ENCODE measurements around the gene XAGE1A.
"Not testable (repeated sequence)": the region's sequence is repeated elsewhere in the genome, so short reads cannot be mapped to it uniquely, and the experiment has no call there.

The XAGE1A gene, protein sequence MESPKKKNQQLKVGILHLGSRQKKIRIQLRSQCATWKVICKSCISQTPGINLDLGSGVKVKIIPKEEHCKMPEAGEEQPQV

DNA sequence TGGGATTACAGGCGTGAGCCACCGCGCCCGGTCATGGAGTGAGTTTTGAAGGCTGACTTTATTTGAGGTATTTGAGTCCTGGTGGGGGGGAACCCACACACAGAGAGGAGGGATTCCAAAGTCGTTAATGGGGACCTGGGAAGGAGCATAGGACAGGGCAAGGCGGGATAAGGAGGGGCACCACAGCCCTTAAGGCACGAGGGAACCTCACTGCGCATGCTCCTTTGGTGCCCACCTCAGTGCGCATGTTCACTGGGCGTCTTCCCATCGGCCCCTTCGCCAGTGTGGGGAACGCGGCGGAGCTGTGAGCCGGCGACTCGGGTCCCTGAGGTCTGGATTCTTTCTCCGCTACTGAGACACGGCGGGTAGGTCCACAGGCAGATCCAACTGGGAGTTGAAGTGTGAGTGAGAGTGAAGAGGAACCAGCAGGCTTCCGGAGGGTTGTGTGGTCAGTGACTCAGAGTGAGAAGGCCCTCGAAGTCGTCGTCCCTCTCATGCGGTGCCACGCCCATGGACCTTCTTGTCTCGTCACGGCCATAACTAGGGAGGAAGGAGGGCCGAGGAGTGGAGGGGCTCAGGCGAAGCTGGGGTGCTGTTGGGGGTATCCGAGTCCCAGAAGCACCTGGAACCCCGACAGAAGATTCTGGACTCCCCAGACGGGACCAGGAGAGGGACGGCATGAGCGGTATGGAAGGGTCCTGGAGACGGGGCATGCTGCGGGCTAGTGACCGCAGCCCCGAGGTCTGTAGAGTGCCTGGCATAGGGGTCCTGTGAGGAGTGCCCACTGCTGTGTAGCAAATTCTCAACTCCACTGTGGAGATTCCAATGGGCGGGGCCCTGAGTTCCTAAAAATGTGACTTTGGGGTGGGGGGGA lies at the start of gene XAGE1A:
TSS of gene XAGE1A (plus strand) at position 264 of the 874 bp plus-strand sequence. CDS start 1,554 bp downstream, outside the sequence.
- not testable (repeated sequence) for DNase-seq

DNA sequence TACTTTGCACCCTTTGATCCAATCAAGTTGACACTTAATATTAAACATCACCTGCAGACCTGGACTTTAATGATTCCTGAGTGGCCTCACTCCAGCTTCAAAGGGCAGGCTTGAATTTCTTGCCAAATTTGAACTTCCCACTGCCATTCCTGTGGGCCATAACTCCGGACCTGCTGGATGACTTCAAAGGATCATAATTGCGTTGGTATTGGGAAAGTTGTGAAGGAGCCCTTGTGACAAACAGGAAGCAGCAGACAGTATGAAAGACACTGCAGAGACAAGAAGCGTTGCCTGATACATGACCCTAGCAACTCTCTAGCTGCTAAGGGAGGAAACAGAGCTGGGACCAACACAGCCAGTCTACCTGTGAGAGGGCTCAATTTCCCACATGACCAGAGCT lies 43.6 kb upstream of the XAGE1A start:
- not testable (repeated sequence) for DNase-seq

DNA sequence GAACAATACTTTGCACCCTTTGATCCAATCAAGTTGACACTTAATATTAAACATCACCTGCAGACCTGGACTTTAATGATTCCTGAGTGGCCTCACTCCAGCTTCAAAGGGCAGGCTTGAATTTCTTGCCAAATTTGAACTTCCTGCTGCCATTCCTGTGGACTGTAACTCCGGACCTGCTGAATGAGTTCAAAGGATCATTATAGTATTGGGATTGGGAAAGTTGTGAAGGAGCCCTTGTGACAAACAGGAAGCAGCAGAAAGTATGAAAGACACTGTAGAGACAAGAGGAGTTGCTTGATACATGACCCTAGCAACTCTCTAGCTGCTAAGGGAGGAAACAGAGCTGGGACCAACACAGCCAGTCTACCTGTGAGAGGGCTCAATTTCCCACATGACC lies 24.3 kb upstream of the XAGE1A start:
- not testable (repeated sequence) for DNase-seq

DNA sequence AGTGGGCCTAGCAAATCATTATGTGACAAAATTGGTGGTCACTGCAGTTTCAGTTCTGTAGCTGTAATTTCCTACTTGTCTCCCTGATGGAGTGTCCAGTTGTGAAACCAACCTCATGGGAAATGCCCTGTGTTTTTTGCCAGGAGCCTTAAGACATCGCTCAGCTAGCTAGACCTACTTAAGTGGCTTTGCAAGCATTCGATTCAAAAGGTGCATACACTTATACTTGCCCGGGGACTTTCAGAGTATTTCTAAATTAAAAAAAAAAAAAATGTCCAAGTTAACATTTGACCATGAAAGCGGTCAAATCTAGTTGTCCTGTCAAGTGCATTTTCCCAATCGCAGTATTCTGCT lies 788 bp downstream of the XAGE1A start:
- DNase-seq, result not testable (repeated sequence)

DNA sequence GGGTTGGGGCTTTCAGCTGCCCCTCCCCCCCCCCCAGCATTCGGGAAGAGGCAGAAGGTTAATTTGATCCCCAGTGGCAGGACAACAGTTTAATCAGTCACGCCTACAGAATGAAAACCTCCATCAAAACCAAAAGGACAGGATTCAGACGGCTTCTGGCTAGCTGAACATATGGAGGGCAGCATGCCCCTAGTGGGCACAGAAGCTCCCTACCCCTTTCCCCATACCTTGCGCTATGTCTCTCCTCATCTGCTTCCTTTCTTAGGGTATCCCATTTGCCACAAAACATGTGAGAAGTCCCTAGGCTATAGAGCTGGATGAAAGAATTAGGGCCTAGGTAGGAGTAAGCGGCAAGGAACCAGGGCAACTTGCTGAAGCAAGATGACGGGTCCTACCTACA lies 5.8 kb downstream of the XAGE1A start:
- not testable (repeated sequence) for DNase-seq

DNA sequence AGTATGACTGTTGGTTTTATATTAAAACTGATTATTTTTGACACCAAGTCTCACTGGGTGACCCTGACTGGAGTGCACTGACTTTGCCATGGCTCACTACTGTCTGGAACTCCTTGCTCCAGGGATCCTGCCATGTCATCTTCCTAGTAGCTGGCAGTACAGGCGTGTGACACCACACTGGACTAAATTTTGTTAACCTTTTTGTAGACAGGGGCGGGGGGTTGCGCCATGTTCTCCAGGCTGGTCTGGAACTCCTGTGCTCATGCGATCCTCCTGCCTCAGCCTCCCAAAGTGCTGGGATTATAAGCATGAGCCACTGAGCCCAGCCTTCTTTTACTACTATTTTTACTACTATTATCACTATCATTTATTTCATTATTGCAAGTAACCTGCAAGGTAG lies 8.9 kb downstream of the XAGE1A start:
- DNase-seq, result no peak

DNA sequence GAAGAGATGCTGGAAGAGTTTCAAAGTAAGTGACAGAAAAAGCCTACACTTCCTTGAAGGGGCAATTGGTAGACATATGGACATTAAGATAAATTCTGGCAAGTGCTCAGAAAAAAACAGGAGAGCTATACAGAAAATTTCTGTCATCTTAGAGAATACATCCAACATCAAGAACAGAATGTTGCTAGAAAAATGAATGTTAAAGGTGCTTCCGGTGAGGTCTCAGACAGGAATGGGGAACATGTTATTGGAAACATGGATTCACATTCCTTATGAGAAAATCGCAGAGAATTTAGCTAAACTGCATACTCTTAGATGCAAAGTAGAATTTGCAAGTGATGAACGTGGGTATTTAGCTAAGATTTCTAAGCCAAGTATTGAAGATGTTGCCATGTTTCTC lies 11.7 kb downstream of the XAGE1A start:
- no peak for DNase-seq

DNA sequence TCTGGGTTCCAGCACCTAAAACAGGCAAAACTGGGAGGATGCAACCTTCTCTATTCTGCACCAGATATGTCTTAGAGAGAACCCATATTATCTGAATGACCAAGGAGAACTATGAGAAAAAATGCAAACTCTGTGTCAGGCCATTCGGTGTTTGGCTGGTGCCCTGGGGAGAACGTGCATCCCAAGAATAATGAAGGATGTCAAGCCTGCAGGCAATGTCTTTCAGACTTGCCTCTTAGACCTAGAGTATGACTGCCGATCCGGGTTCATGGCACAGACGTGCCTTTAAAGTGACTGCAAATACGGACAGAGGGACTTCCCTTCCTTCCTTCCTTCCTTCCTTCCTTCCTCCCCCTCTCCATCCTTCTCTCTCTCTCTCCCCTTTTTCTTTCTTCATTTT lies 14.3 kb downstream of the XAGE1A start:
- DNase-seq, result no peak

DNA sequence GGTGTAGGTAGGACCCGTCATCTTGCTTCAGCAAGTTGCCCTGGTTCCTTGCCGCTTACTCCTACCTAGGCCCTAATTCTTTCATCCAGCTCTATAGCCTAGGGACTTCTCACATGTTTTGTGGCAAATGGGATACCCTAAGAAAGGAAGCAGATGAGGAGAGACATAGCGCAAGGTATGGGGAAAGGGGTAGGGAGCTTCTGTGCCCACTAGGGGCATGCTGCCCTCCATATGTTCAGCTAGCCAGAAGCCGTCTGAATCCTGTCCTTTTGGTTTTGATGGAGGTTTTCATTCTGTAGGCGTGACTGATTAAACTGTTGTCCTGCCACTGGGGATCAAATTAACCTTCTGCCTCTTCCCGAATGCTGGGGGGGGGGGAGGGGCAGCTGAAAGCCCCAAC lies 15.5 kb downstream of the XAGE1A start:
- not testable (repeated sequence) for DNase-seq

DNA sequence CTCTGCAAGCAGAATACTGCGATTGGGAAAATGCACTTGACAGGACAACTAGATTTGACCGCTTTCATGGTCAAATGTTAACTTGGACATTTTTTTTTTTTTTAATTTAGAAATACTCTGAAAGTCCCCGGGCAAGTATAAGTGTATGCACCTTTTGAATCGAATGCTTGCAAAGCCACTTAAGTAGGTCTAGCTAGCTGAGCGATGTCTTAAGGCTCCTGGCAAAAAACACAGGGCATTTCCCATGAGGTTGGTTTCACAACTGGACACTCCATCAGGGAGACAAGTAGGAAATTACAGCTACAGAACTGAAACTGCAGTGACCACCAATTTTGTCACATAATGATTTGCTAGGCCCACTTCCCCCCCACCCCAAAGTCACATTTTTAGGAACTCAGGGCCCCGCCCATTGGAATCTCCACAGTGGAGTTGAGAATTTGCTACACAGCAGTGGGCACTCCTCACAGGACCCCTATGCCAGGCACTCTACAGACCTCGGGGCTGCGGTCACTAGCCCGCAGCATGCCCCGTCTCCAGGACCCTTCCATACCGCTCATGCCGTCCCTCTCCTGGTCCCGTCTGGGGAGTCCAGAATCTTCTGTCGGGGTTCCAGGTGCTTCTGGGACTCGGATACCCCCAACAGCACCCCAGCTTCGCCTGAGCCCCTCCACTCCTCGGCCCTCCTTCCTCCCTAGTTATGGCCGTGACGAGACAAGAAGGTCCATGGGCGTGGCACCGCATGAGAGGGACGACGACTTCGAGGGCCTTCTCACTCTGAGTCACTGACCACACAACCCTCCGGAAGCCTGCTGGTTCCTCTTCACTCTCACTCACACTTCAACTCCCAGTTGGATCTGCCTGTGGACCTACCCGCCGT lies 20.7 kb downstream of the XAGE1A start:
- not testable (repeated sequence) for DNase-seq

DNA sequence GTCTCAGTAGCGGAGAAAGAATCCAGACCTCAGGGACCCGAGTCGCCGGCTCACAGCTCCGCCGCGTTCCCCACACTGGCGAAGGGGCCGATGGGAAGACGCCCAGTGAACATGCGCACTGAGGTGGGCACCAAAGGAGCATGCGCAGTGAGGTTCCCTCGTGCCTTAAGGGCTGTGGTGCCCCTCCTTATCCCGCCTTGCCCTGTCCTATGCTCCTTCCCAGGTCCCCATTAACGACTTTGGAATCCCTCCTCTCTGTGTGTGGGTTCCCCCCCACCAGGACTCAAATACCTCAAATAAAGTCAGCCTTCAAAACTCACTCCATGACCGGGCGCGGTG lies 21.3 kb downstream of the XAGE1A start, which contains the start of gene XAGE1B:
TSS of gene XAGE1B (minus strand) at position 77 of the 339 bp plus-strand sequence. CDS start 1,536 bp downstream, outside the sequence.
- not testable (repeated sequence) for DNase-seq

DNA sequence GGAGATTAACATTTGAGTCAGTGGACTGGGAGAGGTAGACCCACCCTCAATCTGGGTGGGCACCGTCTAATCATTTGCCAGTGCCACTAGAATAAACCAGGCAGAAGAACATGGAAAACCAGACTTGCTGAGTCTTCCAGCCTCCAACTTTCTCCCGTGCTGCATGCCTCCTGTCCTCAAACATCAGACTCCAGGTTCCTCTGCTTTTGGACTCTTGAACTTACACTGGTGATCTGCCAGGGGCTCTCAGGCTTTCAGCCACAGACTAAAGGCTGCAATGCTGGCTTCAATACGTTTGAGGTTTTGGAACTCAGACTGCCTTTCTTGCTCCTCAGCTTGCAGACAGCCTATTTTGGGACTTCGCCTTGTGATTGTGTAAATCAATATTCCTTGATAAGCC lies 45.4 kb downstream of the XAGE1A start:
- not testable (repeated sequence) for DNase-seq

DNA sequence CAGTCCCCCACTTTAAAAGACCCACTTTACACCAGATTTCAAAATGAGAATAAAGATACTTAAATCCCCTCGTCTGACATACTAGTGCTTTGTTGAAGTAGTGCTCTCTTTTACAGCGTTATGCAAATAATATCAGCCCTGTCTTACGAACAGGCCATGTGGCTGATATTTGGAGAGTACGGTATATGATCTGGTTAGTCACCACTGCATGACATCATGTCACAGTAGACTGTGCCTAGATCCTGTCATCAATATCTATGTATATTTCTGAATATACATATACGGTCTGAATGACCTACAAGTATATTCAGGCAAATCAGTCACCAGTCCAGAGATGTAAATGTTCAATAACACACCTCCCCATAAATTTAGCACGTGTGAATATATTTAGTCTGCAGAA lies 46.7 kb downstream of the XAGE1A start:
- DNase-seq, result no peak

DNA sequence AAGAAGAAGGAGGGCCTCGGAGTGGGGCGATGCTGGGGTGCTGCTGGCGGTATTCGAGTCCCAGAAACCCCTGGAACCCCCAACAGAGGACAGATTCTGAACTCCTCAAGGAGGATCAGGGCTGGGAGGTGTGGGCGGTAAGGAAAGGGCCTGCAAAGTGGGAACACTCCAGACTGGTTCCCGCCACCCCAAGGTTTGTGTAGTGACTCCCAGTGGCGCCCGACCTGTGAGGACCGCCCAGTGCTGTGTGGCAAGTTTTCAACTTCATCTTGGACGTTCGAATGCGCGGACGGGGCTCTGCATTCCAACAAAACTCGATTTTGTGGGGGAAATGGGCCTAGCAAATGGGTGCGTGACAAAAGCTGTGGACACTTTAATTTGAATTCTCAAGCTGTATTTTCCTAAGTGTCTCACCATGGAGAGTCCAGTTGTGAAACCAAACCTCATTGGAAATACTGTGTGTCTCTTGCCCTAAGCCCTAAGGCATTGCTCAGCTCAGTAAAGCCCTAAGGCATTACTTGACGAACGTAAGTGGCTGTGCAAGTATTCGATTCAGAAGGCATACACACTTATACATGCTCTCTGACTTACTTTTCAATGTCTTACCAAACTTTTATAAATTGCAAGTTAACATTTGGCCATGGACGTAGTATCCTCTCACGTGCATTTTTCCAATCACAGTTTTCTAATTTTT lies 48.7 kb downstream of the XAGE1A start:
- DNase-seq, result no peak

DNA sequence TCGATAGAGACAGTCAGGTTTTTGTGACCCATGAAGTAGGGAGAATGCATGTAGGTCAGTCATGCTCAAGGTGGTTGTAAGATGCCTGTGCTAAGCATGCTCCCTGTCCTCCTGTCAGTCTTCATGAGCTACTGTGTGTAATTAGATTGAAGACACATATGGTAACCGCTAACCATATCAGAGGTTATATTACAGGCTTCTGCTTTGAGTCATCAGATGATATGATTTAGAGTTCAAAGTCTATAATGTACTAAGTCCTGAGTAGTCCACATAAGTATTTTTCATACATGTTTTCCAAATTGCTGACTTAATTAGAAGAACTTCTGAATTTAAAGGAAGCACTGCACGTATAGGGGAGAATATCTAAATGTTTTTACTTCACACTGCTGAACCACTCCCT lies 53.2 kb downstream of the XAGE1A start:
- DNase-seq, result not testable (repeated sequence)
